Skeletal muscle satellite cell (primary cell): Measurements from ENCODE around the gene CAPN14.

Source experiments
- H3K27me3 ChIP-seq: 2 replicates; pipeline ENCODE4 v1.7.0; 2013; ENCODE audit warnings: low read length; ENCODE audit not compliant: control insufficient read depth, insufficient read depth
- H3K36me3 ChIP-seq: 2 replicates; pipeline ENCODE4 v1.7.0; 2013; ENCODE audit warnings: mild to moderate bottlenecking, control low read depth, low read length; ENCODE audit not compliant: insufficient read depth
- H3K4me1 ChIP-seq: 2 replicates; pipeline ENCODE4 v1.7.0; 2013; ENCODE audit warnings: low read length; ENCODE audit not compliant: control insufficient read depth, insufficient read depth
- H3K4me2 ChIP-seq: 2 replicates; pipeline ENCODE4 v1.7.0; 2013; ENCODE audit warnings: mild to moderate bottlenecking, low read length
- H3K4me3 ChIP-seq: 2 replicates; pipeline ENCODE4 v1.7.0; 2013; ENCODE audit warnings: low read length
- H3K9ac ChIP-seq: 2 replicates; pipeline ENCODE4 v1.7.0; 2013; ENCODE audit warnings: mild to moderate bottlenecking, low read depth, low read length, moderate library complexity
- H3K9me3 ChIP-seq: replicated peaks from 2 replicates; pipeline ENCODE4 v1.7.0; 2013; ENCODE audit warnings: mild to moderate bottlenecking, control low read depth, low read length

The CAPN14 gene

DNA sequence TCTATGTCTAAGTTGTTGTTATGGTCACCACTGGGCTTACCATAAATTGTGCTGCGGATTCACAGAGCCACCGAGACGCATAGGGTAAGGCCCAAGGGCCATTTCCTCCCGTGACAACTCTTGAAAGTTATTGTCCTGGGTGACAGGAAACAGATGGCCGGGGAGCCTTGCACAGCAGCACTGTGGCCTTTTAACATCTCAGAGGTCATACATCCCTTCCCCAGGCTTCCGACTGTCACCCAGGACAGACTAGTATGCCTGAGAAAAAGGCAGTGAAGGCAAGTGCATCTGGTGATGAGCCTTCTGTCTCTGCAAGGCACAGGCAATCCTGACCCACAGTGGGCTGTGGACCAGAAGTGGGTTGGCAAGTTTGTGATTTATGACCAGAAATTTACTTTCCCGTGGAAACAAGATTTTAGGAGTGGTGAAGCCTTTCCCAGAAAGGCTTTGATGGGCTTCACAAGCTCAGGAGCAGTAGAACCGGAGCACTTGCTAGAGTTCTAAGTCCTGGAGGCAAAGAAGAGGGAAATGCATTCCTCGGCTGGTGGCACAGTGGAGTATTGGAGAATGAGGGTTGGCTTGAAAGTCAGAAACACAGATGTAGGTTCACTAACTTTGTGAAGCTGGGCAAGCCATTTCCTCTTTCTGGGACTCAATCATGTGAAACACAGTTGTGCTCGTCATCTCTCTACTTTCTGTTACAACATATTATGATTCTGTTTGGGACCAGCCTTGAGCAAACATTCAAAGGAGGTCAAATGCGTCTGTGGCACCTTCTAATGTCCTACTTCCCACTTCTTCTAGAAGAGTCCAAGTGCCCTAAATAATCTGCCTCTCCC is 2.0 kb upstream of the CAPN14 start:
- H3K36me3 ChIP-seq: no peaks in the 10 kb centered on the region
- H3K9me3 ChIP-seq: no peaks in the 10 kb centered on the region
- no peak overlapping the region for H3K4me3 ChIP-seq
- no peak overlapping the region for H3K4me2 ChIP-seq
- no peaks in the 10 kb centered on the region for H3K4me1 ChIP-seq
- H3K27me3 ChIP-seq: peaks cover 55% of the 10 kb centered on the region
- no peak overlapping the region for H3K9ac ChIP-seq

DNA sequence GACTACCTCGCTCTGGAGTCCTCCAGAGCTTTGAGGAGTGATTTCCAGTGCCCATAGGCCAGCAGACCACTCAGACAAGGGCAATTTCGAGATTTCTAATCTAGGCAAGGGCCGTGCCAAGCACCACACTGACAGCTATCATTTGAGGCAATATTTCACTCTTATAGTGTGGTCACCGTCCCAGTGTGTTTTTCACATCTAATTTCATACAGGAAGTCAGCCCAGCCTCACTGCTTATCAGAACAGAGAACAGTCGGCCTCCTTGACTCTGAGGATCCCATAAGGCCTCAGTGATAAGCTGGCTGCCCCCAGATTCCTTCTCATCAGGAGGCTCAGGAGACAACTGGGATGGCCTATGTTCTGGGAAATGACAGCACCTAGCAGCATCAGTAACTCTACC is 581 bp downstream of the CAPN14 start:
- Histone ChIP-seq H3K4me2 (no peak overlapping the region), H3K27me3 (peaks cover 41% of the 10 kb centered on the region), H3K4me1 (no peaks in the 10 kb centered on the region), H3K4me3 (no peak overlapping the region), H3K36me3 (no peaks in the 10 kb centered on the region), H3K9ac (no peak overlapping the region), H3K9me3 (no peaks in the 10 kb centered on the region)

DNA sequence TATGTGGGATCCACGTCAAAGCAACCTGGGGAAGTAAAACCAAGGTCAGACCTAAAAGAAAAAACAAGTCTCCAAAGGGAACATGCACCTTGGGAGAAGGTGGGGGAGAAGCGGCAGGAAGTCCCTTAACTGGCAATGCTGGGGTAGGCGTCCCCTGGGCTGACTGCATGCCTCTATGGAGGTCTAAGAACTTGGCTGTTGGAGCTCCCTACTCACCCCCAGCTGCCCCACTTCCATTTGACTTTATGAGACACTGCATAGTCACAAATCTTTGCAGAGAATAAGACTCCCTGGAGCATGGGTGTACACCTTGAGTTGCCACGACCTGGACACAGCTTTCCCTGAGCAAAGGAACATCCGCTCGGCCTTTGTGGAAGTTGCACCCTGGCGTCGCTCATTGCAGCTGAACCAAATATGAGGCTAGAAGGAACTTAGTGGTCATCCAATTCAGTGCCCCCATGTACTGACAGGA is 2.8 kb downstream of the CAPN14 start:
- no peaks in the 10 kb centered on the region for H3K9me3 ChIP-seq
- H3K36me3 ChIP-seq: no peaks in the 10 kb centered on the region
- no peak overlapping the region for H3K4me2 ChIP-seq
- no peaks in the 10 kb centered on the region for H3K4me1 ChIP-seq
- H3K9ac ChIP-seq: no peak overlapping the region
- H3K27me3 ChIP-seq: peaks cover 26% of the 10 kb centered on the region
- H3K4me3 ChIP-seq: no peak overlapping the region

DNA sequence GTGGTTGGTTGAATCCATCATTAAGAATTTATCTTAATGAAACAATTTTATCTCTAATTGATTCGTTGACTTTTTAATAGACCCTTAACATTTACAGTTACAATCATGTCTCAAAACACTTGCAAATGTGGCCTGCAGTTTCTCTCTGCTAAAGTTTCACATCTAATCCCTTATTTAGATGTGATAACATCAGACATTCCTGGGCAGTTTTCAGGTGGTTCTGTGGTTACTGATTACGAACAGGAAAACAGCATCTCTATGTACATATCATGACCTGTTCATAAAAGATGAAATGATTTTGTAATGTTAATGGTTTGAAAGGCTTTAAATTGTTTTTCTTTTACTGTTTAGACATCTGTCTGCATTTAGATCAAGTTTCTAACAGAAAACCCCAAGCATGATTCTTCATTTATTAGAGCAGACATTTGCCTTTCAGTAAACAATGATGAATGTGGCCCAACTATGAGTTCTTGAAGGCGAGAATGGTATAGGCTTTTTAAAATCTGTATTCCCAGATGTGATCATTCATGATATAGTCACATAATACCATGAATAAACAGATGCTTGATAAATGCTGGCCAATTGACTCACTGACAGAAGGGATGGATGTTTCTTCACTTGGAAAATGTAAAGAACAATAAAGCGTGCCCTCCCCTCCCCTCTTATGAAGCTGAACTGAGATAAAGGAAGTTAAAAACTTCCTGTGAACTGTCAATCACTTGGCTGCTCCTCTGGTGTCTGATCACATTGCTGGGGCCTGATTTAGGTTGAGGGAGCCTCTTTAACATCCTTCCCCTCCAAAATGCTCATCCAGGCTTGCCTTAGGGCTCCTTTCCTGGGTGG is 3.5 kb downstream of the CAPN14 start:
- no peaks in the 10 kb centered on the region for H3K4me1 ChIP-seq
- H3K4me3 ChIP-seq: no peak overlapping the region
- H3K9ac ChIP-seq: no peak overlapping the region
- H3K9me3 ChIP-seq: no peaks in the 10 kb centered on the region
- H3K36me3 ChIP-seq: no peaks in the 10 kb centered on the region
- H3K27me3 ChIP-seq: peaks cover 20% of the 10 kb centered on the region
- H3K4me2 ChIP-seq: no peak overlapping the region

DNA sequence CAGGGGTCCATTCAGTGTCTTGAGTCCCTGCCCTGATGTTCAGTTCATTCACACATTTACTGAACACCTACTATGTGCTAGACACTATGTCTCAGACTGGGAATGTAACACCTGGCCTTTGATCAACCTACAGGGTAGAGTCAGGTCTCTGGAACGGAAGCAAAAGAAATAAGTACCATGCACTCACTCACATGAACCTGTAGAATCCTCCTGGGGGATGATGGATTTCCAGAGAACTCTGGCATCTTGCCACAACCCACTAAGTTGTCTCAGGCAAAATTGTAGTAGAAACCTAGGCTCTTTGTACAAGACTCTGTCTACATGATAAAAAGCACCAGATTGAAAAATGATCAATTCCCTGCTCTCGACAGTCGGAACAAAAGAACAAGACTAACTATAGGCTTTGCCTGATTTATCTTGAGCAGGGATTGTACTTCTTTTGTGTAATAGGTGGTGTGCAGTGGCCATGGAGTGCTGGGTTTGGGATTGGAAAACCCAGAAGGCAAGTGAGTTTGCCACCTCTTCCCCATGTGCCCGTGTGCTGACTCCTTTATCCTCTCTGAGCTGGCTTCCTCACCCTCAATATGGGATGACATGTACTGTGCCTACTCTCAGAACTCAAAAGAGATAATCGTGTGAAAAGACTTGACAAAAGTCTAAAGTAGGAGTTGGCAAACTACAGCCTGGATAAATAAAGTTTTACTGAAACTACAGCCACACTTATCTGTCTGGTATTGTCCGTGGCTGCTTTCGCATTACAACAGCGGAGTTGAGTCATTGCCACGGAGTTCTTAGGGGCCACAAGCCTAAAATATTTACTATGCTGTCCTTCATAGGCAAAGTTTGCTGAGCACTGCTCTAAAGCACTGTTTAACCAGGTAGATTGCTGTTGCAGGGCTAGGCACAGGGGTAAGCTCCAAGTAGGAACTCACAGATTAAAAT is 4.4 kb downstream of the CAPN14 start:
- Histone ChIP-seq H3K27me3 (peaks cover 13% of the 10 kb centered on the region), H3K9ac (no peak overlapping the region), H3K4me3 (no peak overlapping the region), H3K4me2 (no peak overlapping the region), H3K9me3 (no peaks in the 10 kb centered on the region), H3K4me1 (no peaks in the 10 kb centered on the region), H3K36me3 (no peaks in the 10 kb centered on the region)

DNA sequence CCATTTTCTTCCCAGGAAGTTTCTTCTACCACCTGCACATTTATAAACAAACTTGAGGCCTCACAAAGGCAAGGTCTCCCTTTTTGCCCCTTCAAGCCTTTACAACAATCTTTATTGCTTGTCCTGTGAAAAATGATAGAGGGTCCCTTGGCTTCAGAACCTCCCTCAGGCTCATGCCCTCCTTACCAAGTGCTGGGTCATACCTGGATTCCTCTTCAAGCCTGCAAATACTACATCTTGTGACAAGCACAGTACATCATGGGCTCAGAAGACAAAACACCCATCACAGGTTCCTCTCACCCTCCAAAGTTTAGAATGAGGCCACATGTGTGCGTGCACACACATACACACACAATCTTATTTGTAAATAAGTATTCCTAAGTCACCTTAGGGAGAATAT is 9.1 kb downstream of the CAPN14 start:
- H3K9me3 ChIP-seq: no peaks in the 10 kb centered on the region
- H3K36me3 ChIP-seq: no peaks in the 10 kb centered on the region
- no peaks in the 10 kb centered on the region for H3K4me1 ChIP-seq
- no peak overlapping the region for H3K4me2 ChIP-seq
- no peak overlapping the region for H3K9ac ChIP-seq
- H3K4me3 ChIP-seq: no peak overlapping the region
- H3K27me3 ChIP-seq: peaks cover 9% of the 10 kb centered on the region

- no peaks in the 10 kb centered on the region for H3K9me3 ChIP-seq
- H3K36me3 ChIP-seq: no peaks in the 10 kb centered on the region
- H3K4me1 ChIP-seq: no peaks in the 10 kb centered on the region
- no peak overlapping the region for H3K4me3 ChIP-seq
- no peak overlapping the region for H3K9ac ChIP-seq
- peaks cover 9% of the 10 kb centered on the region for H3K27me3 ChIP-seq
- no peak overlapping the region for H3K4me2 ChIP-seq
These were observed 9.5 kb downstream of the CAPN14 start for GRCh38 chr2:31207790-31208189.

GRCh38 chr2:31205613-31206012 is 11.7 kb downstream of the CAPN14 start:
- peaks cover 14% of the 10 kb centered on the region for H3K27me3 ChIP-seq
- H3K4me2 ChIP-seq: no peak overlapping the region
- no peaks in the 10 kb centered on the region for H3K36me3 ChIP-seq
- H3K4me1 ChIP-seq: no peaks in the 10 kb centered on the region
- H3K9me3 ChIP-seq: no peaks in the 10 kb centered on the region
- H3K9ac ChIP-seq: no peak overlapping the region
- H3K4me3 ChIP-seq: no peak overlapping the region

- Histone ChIP-seq H3K9ac (no peak overlapping the region), H3K4me2 (no peak overlapping the region), H3K9me3 (no peaks in the 10 kb centered on the region), H3K36me3 (no peaks in the 10 kb centered on the region), H3K27me3 (peaks cover 14% of the 10 kb centered on the region), H3K4me3 (no peak overlapping the region), H3K4me1 (no peaks in the 10 kb centered on the region)
These were observed 12.1 kb downstream of the CAPN14 start for GRCh38 chr2:31205186-31205585.

DNA sequence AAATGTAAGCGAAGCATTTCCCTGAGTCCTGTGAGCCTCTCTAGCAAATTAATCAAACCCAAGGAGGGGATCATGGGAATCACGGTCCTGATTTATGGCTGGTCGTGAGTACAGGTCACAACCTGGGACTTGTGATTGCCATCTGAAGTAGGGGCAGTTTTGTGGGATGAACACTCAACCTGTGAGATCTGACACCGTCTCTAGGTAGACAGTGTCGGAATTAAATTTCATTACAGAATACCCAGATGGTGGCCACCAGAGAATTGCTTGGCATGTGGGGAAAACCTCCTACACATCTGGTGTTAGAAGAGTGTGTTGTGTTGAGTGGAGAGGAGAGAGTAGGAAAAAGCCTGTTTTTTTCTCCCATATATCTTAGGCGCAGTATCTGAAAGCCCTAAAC is 12.5 kb downstream of the CAPN14 start:
- no peaks in the 10 kb centered on the region for H3K9me3 ChIP-seq
- peaks cover 14% of the 10 kb centered on the region for H3K27me3 ChIP-seq
- H3K4me3 ChIP-seq: no peak overlapping the region
- H3K4me1 ChIP-seq: no peaks in the 10 kb centered on the region
- no peak overlapping the region for H3K9ac ChIP-seq
- H3K36me3 ChIP-seq: no peaks in the 10 kb centered on the region
- H3K4me2 ChIP-seq: no peak overlapping the region

DNA sequence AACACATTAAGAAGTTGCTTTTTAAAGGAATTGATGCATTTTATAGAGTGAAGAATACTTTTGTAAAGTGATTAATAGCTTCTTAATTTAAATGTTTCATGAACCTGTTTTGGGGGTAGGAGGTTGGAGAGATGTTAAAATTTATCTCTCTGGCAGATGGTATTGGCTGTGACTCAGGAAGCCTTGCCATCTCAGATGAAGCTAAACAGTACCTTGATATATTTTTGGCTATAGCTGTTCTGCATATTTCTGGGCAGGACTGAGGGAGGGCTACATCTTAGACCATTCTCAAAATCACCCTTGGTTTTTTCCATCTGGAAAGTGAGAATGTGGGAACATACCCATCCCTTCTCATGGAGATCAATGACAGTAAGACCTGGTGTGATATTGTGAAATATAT is 13.4 kb downstream of the CAPN14 start:
- no peaks in the 10 kb centered on the region for H3K9me3 ChIP-seq
- H3K4me1 ChIP-seq: no peaks in the 10 kb centered on the region
- no peak overlapping the region for H3K9ac ChIP-seq
- H3K36me3 ChIP-seq: no peaks in the 10 kb centered on the region
- no peak overlapping the region for H3K4me3 ChIP-seq
- H3K4me2 ChIP-seq: no peak overlapping the region
- H3K27me3 ChIP-seq: peaks cover 14% of the 10 kb centered on the region
